Activated T-cell treated with anti-CD3 and anti-CD28 coated beads, Interleukin-2, amount 50 U/mL, for 72 hours (primary cell): ENCODE results near the gene ZC3H11A. TPM values are rescaled to one million over a fixed set of nuclear protein-coding genes. Genes with fewer than 3 reads are reported as not detected.
A peak's percentile ranks its signal among the peaks of the same experiment; 100 is the strongest.

Experiments
- ATAC-seq, 2 donors: fragments of 150-1000 bp; cut with Tn5 transposase; replicated peaks in 1 of 2; 2 replicates each; pipeline ENCODE4 v1.10.0; 2021; ENCODE audit warnings: moderate library complexity in 2 of 2, mild to moderate bottlenecking in 1 of 2
- DNase-seq, 2 donors: peaks; one replicate each; pipeline ENCODE4 v3.0.0; 2021 to 2022; ENCODE audit warnings: mixed read lengths in 1 of 2
- H3K27ac Mint-ChIP-seq: one replicate; pipeline ENCODE4 v1.8.0; 2022; ENCODE audit warnings: mild to moderate bottlenecking, moderate library complexity, mixed read lengths
- H3K27me3 Mint-ChIP-seq: one replicate; pipeline ENCODE4 v1.8.0; 2022; ENCODE audit warnings: low read depth, mixed read lengths
- H3K36me3 Mint-ChIP-seq, 2 donors: one replicate each; pipeline ENCODE4 v1.8.0; 2022; ENCODE audit warnings: mixed read lengths in 2 of 2, mild to moderate bottlenecking in 1 of 2; ENCODE audit not compliant: insufficient read depth in 2 of 2
- H3K4me1 Mint-ChIP-seq: one replicate; pipeline ENCODE4 v1.8.0; 2022; ENCODE audit warnings: low read depth, mixed read lengths
- H3K4me3 Mint-ChIP-seq, 2 donors: one replicate each; pipeline ENCODE4 v1.8.0; 2022; ENCODE audit warnings: mild to moderate bottlenecking in 2 of 2, mixed read lengths in 2 of 2, moderate library complexity in 2 of 2
- H3K9me3 Mint-ChIP-seq, 2 donors: one replicate each; pipeline ENCODE4 v1.8.0; 2022; ENCODE audit warnings: mixed read lengths in 2 of 2
- total RNA-seq, 2 donors: library from RNA; stranded (reverse); gene quantifications; one replicate each; pipeline ENCODE4 v1.2.3, GENCODE V29; 2022

The ZC3H11A gene
- total RNA-seq, 2 donors from 2014 or later, result 140 to 141 TPM

GRCh38 chr1:203794764-203795440 is 521 bp upstream of the ZC3H11A start:
- Mint-ChIP-seq H3K27ac (peak overlapping the region; percentile 85), H3K4me1 (peaks cover 43% of the 10 kb centered on the region), H3K27me3 (no peaks in the 10 kb centered on the region), H3K4me3 (peak overlapping the region; percentile 91 to 98), H3K36me3 (peaks cover 17 to 32% of the 10 kb centered on the region in 2 donors), H3K9me3 (peaks cover 2 to 5% of the 10 kb centered on the region in 2 donors)
- ATAC-seq (no peak), DNase-seq (no peak)

GRCh38 chr1:203796236-203796605 is 798 bp downstream of the ZC3H11A start:
- Mint-ChIP-seq H3K27me3 (no peaks in the 10 kb centered on the region), H3K9me3 (peaks cover 2 to 5% of the 10 kb centered on the region in 2 donors), H3K27ac (peak overlapping the region; percentile 95), H3K36me3 (peaks cover 17 to 32% of the 10 kb centered on the region in 2 donors), H3K4me3 (peak overlapping the region; percentile 91 to 98), H3K4me1 (peaks cover 50% of the 10 kb centered on the region)
- ATAC-seq (peak in 1 of 2 donors; percentile 40), DNase-seq (peak; percentile 34 to 43)

GRCh38 chr1:203797216-203797615 is 1.8 kb downstream of the ZC3H11A start:
- no peak for ATAC-seq
- H3K36me3 Mint-ChIP-seq, result peaks cover 17 to 32% of the 10 kb centered on the region in 2 donors
- DNase-seq, result no peak
- H3K4me3 Mint-ChIP-seq, result peak overlapping the region; percentile 91 to 98
- H3K27ac Mint-ChIP-seq, result peak overlapping the region; percentile 95
- H3K9me3 Mint-ChIP-seq, result peaks cover 2 to 5% of the 10 kb centered on the region in 2 donors
- H3K4me1 Mint-ChIP-seq, result peaks cover 52% of the 10 kb centered on the region
- H3K27me3 Mint-ChIP-seq, result no peaks in the 10 kb centered on the region

- Mint-ChIP-seq H3K27me3 (no peaks in the 10 kb centered on the region), H3K4me1 (peaks cover 59% of the 10 kb centered on the region), H3K36me3 (peaks cover 19 to 34% of the 10 kb centered on the region in 2 donors), H3K4me3 (peak overlapping the region; percentile 91 to 98), H3K9me3 (peaks cover 2 to 5% of the 10 kb centered on the region in 2 donors), H3K27ac (no peak overlapping the region)
- no peak for DNase-seq
- no peak for ATAC-seq
These were observed 2.7 kb downstream of the ZC3H11A start for GRCh38 chr1:203797948-203798655.

- H3K9me3 Mint-ChIP-seq, result peaks cover 2 to 5% of the 10 kb centered on the region in 2 donors
- DNase-seq, result no peak
- no peaks in the 10 kb centered on the region for H3K27me3 Mint-ChIP-seq
- peaks cover 69% of the 10 kb centered on the region for H3K4me1 Mint-ChIP-seq
- peaks cover 21 to 43% of the 10 kb centered on the region in 2 donors for H3K36me3 Mint-ChIP-seq
- H3K4me3 Mint-ChIP-seq, result peak overlapping the region in 1 of 2 donors; percentile 47
- ATAC-seq, result no peak
- no peak overlapping the region for H3K27ac Mint-ChIP-seq
These were observed 3.7 kb downstream of the ZC3H11A start for GRCh38 chr1:203799157-203799556.

GRCh38 chr1:203799971-203800370 is 4.5 kb downstream of the ZC3H11A start:
- Mint-ChIP-seq H3K27ac (no peak overlapping the region), H3K27me3 (no peaks in the 10 kb centered on the region), H3K4me3 (peak overlapping the region in 1 of 2 donors; percentile 47)

GRCh38 chr1:203805689-203806088 is 10.3 kb downstream of the ZC3H11A start:
- Mint-ChIP-seq H3K4me1 (peaks cover 42% of the 10 kb centered on the region), H3K27me3 (no peaks in the 10 kb centered on the region), H3K27ac (no peak overlapping the region), H3K9me3 (no peaks in the 10 kb centered on the region), H3K4me3 (no peak overlapping the region), H3K36me3 (peaks cover 10 to 35% of the 10 kb centered on the region in 2 donors)
- DNase-seq (no peak), ATAC-seq (no peak)

More at GRCh38 chr1:203799971-203800370, 4.5 kb downstream of the ZC3H11A start:
- DNase-seq, result no peak
- no peak for ATAC-seq
- Mint-ChIP-seq H3K36me3 (peaks cover 21 to 48% of the 10 kb centered on the region in 2 donors), H3K4me1 (peaks cover 70% of the 10 kb centered on the region), H3K9me3 (peaks cover 2 to 5% of the 10 kb centered on the region in 2 donors)

GRCh38 chr1:203807196-203807595 is 11.8 kb downstream of the ZC3H11A start:
- Mint-ChIP-seq H3K4me1 (peaks cover 47% of the 10 kb centered on the region), H3K27ac (no peak overlapping the region)

GRCh38 chr1:203813581-203814341 is 18.3 kb downstream of the ZC3H11A start:
- DNase-seq, result no peak
- H3K9me3 Mint-ChIP-seq, result no peaks in the 10 kb centered on the region
- H3K27ac Mint-ChIP-seq, result peak overlapping the region; percentile 35
- H3K4me1 Mint-ChIP-seq, result peaks cover 12% of the 10 kb centered on the region
- peaks cover 9 to 26% of the 10 kb centered on the region in 2 donors for H3K36me3 Mint-ChIP-seq
- H3K27me3 Mint-ChIP-seq, result no peaks in the 10 kb centered on the region
- no peak overlapping the region for H3K4me3 Mint-ChIP-seq
- ATAC-seq, result no peak

More at GRCh38 chr1:203807196-203807595, 11.8 kb downstream of the ZC3H11A start:
- Mint-ChIP-seq H3K4me3 (no peak overlapping the region), H3K36me3 (peaks cover 10 to 40% of the 10 kb centered on the region in 2 donors), H3K9me3 (no peaks in the 10 kb centered on the region), H3K27me3 (no peaks in the 10 kb centered on the region)
- no peak for ATAC-seq
- DNase-seq, result no peak

GRCh38 chr1:203818399-203818798 is 23.0 kb downstream of the ZC3H11A start:
- Mint-ChIP-seq H3K27ac (no peak overlapping the region), H3K4me3 (no peak overlapping the region), H3K4me1 (peaks cover 10% of the 10 kb centered on the region), H3K36me3 (peaks cover 19 to 37% of the 10 kb centered on the region in 2 donors), H3K27me3 (no peaks in the 10 kb centered on the region), H3K9me3 (no peaks in the 10 kb centered on the region)
- ATAC-seq (no peak), DNase-seq (no peak)

GRCh38 chr1:203823306-203823705 is 27.9 kb downstream of the ZC3H11A start:
- H3K4me3 Mint-ChIP-seq, result no peak overlapping the region
- no peak for ATAC-seq
- DNase-seq, result no peak
- H3K9me3 Mint-ChIP-seq, result no peaks in the 10 kb centered on the region
- H3K27ac Mint-ChIP-seq, result peak overlapping the region; percentile 96
- H3K4me1 Mint-ChIP-seq, result peaks cover 34% of the 10 kb centered on the region
- no peaks in the 10 kb centered on the region for H3K27me3 Mint-ChIP-seq
- H3K36me3 Mint-ChIP-seq, result peaks cover 20 to 46% of the 10 kb centered on the region in 2 donors

- no peaks in the 10 kb centered on the region for H3K27me3 Mint-ChIP-seq
These were observed 30.8 kb downstream of the ZC3H11A start for GRCh38 chr1:203826175-203826574.

GRCh38 chr1:203828002-203828401 is 32.6 kb downstream of the ZC3H11A start:
- Mint-ChIP-seq H3K4me3 (no peak overlapping the region), H3K36me3 (peaks cover 13 to 35% of the 10 kb centered on the region in 2 donors), H3K27ac (no peak overlapping the region), H3K4me1 (peaks cover 28% of the 10 kb centered on the region), H3K27me3 (no peaks in the 10 kb centered on the region), H3K9me3 (no peaks in the 10 kb centered on the region)
- DNase-seq (no peak), ATAC-seq (no peak)

More at GRCh38 chr1:203826175-203826574, 30.8 kb downstream of the ZC3H11A start:
- Mint-ChIP-seq H3K36me3 (peaks cover 20 to 49% of the 10 kb centered on the region in 2 donors), H3K4me3 (no peak overlapping the region), H3K4me1 (peaks cover 34% of the 10 kb centered on the region), H3K9me3 (no peaks in the 10 kb centered on the region), H3K27ac (no peak overlapping the region)
- DNase-seq (no peak), ATAC-seq (no peak)
